NCI-H1105 treated with DMSO at 0.1 percent for 48 hours (cell line): ENCODE measurements around the gene CACNB2.

ENCODE experiments used
- DNase-seq: peaks from one replicate; lab custom pipeline; 2025; lab: John Stamatoyannopoulos, UW

CACNB2 gene

GRCh38 chr10:18231480-18231879 is 91.3 kb downstream of the CACNB2 start:
- DNase-seq, result no peak

DNA sequence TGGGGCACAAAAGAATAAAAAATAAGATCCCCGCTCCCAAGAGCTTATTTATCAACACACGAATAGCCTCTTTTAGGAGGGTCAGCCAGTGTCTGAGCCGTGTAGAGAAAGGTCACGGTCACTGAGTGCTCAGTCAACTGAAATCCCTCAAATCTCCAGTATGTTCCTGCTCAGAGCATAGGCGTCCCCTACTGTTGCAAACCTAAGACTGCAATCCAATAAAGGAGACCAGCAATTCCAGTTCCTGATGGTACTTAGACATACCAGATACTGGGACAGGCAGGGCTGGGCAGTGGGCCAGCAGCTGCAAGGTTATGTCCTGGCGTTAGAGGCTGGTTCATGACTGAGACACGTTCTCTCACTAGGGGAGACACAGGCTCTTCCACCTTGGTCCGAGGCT is 93.6 kb downstream of the CACNB2 start:
- no peak for DNase-seq

- DNase-seq, result no peak
Observed at GRCh38 chr10:18235477-18235876, 95.3 kb downstream of the CACNB2 start.

GRCh38 chr10:18236756-18237155 is 96.5 kb downstream of the CACNB2 start:
- peak; percentile 16 for DNase-seq

- DNase-seq, result peak; percentile 8
Observed at GRCh38 chr10:18238870-18239485, 98.8 kb downstream of the CACNB2 start.

GRCh38 chr10:18240185-18240882 is 100.1 kb downstream of the CACNB2 start:
- no peak for DNase-seq

DNA sequence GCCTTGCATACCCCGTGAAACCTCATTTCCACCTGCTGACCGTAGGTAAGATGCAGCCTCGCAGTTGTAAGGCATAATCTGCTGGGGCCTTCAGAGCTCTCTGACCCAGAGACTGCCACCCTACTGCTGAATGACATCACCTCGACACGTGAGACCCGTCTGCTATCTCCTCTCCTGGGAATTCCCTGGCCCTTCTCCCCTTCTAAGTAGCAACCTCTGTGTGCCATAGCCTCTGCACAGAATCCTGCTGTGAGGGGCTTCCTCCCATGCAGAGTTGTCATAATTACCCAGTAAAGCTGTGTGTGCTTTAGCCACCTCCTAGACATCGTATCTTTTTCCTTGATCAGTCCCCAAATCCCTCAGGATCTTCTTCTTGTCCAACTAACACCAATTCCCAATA is 106.7 kb downstream of the CACNB2 start:
- DNase-seq, result no peak

DNA sequence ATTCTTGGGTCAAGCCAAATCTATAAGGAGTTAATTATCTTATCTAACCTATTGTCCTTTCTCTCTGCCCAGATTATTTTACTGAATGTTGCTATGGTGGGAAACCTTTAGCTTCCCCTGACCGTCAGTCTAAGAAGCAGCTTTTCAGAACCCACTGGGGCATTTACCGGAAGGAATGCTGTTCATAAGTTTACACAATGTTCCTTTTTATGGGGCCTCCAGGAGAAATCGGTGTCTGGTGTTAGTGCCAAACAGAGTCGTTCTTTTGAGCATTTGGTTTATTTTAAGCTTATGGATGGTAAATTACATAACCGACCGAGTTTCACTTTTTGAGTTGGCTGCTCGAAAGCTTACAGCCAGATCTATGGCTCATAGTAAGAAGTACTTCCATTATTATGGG is 111.9 kb downstream of the CACNB2 start:
- no peak for DNase-seq

DNA sequence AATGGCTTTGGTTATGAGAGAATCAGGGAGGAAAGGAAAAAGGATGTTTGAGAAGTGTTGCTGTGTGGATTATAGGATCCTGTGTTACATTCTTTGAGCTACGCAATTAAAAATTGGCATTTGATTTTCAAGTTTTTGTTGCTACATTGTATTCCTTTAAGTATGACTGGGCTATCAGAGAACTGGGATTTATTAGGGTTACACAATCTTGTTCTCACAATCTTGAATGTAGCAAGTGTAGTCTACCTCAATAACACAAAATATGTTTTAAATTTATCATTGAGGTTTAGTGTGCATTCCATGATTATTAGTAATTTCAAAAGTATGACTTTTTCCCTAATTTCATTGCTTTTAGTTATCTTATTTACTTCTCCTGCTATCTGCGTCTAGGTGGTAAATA is 113.9 kb downstream of the CACNB2 start:
- DNase-seq, result no peak

GRCh38 chr10:18254692-18255091 is 114.5 kb downstream of the CACNB2 start:
- DNase-seq, result no peak

DNA sequence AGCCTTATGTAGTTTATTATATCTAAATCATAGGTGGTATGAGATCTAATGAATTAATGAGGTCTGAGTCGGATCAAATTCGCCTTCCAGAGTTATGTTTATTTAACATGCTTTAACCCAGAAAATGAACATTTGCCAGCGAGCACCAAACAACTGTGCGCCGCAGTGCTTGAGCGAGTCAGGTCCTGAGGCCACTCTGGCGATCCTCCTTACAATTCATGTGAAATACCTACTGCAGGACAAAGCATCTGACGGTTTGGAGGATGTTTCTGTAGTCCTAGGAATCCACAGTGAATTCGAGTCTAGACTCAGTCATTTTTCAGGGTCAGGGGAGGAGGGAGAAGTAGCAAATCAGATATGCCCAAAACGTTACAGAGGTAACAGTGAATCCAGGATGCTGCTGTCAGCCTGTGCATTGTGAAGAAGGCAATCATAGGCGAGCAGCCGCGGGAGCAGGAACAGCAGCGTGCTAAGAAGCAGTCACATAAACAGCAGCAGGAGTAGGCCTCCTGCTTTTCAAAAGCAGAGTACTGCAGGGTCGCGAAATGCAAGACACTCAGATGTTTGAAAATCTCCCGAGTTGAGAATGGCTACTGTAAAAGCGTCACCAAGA is 120.2 kb downstream of the CACNB2 start:
- no peak for DNase-seq

DNA sequence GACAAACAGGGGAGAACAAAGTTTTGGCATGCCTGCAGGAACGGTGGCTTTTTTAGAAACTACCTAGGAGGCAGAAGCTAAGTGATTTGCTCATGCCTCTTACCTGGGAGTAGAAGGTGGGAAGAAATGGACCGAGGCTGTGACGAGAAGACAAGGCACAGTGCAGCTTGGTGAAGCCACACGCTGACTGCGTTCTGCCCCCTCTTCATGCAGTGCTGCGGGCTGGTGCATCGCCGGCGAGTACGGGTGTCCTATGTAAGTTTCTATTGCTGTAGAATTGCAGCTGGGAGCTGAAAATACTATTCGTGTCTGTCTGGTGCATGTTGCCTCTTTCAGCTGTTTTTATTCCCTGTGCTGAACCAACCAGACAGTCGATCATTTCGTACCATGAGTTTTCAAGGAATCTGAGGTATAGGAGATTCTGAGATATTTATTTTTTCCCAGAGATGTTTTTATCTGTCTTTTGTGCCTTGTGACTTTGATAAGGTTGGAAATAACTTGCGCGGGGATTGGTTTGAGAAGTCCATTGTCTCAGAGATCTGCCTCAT is 120.9 kb downstream of the CACNB2 start:
- DNase-seq, result no peak

GRCh38 chr10:18261768-18262231 is 121.6 kb downstream of the CACNB2 start:
- DNase-seq, result no peak

DNA sequence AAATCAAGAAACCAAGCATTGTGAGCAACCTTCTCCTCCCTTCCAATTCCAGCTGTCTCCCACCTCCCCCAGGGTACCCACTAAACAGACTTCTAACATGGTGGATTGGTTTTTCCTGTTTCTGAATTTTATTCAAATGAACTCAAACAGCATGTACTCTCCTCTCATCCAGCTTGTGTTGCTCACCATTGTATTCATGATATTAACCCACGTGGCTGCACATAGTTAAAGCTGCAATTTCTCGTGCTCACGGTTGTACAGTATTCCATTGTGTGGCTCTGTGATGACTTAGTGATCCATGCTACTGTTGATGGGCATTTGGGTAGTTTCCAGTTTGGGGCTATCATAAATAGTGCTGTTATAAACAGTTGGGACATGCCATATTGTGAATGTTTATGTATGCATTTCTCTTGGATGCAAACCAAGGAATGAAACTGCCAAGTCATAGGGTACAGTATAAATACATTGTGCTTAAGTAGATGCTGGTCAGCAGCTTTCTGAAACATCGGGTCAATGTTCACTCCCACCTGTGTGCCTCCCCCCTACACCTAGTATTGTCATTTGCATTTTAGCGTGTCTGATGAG is 124.3 kb downstream of the CACNB2 start:
- DNase-seq, result no peak

GRCh38 chr10:18268005-18268404 is 127.8 kb downstream of the CACNB2 start:
- no peak for DNase-seq

GRCh38 chr10:18271491-18271890 is 131.3 kb downstream of the CACNB2 start:
- no peak for DNase-seq

GRCh38 chr10:18273039-18273438 is 132.8 kb downstream of the CACNB2 start:
- no peak for DNase-seq

GRCh38 chr10:18278181-18278580 is 138.0 kb downstream of the CACNB2 start:
- no peak for DNase-seq

DNA sequence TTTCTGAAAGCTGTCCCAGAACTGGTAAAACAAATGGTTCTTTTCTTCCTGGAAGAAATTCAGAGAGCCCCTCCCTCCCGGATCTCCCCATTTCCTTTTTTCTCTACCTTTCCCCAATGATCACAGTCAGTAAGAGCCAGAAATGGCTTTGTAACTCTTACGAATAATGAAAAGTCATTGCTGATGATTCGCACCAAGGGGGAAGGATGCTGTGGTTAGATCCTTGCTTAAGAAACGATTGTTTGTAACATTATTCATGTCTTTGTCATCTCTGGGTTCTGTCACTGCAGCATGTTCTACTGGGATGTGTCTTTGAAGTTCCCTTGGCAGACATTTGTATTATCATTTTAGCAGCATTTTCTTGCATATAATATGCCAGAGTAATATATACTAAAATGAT is 138.9 kb downstream of the CACNB2 start:
- no peak for DNase-seq

DNA sequence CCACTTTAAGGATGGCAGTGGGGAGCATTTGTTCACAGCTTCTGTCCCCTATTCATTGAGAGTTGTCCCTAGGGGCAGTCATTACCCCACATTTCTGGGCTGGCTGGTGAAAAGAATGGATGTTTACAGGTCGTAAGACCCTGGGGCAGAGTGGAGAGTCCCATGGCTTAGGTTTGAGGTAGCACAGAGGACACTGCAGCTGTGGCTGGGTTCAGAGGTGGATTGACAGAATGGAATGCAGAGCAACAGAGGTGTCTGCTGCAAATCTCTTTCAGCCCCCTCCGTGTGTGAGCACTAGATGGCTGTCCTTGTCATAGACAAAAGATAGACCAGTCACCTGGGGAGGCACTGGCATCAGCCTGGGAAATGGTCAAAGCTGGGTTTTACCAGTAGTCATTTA is 141.9 kb downstream of the CACNB2 start:
- no peak for DNase-seq

DNA sequence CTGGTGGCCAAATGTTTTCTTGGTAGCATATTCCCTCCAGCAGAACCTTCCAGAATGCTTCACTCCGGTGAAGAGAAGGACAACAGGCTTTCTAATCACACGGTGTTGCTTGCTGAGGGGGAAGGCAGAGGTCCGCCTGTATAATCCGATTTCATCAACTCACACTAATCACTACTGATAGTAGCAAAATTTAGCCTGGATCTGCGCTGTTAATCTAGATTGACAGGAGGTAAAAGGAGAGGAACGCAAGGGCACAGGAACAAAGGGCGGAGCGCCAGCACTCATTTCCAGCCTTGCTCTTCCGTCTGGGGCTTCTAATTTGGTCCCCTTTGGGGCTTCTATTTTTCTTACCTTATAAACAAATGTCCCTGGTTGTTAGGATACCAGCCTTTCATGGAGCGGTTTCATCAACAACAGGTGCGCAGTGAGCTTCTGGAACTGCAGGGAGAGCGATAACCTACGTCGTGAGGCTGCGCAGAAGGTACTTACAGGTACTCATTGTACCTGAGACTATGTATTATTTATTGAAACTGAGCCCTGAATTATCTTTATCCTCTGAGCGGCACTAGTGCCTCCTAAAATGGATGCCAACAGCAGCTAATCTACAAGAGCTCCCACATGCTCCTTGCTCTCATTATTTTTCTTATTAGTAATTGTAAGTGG is 150.6 kb downstream of the CACNB2 start:
- peak; percentile 77 for DNase-seq
